Erythroblast (primary cell): Measurements from ENCODE around the gene PLEKHM3.

Experiments used
- GATA1 ChIP-seq: IDR thresholded peaks from 2 replicates; pipeline ENCODE4 v1.6.1; 2011; ENCODE audit warnings: low read depth, mild to moderate bottlenecking, control low read depth, low read length, moderate library complexity
- POLR2A ChIP-seq: IDR thresholded peaks from 2 replicates; pipeline ENCODE4 v1.6.1; 2011; ENCODE audit warnings: mild to moderate bottlenecking, low read length

DNA sequence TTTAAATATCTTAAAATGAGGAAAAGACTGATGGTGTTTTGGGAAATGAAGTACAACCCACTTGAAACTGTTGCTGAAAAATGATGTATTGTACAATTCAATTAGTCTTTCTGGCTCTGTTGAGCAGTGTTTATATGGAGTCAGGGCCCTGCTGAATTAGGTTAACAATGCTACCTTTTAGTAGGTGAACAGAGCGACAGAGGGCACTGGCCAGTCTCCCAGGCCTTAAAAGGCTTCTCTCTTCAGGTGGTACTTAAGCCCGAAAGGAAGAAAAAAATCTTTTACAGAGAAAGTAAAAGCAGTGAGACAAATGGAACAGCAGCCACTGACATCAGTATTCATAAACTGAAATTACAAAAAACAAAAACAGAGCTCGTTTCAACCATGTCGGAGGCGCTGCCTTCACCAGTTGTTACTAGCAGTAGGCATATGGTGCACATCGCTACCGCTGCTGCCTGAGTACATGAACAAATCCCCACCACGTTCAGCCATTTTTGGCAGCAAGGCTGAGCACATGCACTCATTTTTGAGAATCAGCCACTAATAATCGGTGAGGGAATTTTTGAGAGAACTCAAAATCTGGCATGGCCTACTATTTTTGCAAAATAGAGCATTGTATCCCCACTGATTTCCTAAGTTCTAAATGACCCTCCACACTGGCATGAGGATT is 91.8 kb downstream of the PLEKHM3 start:
- TF ChIP-seq POLR2A (no peak), GATA1 (no peak)
